NCI-H1417 (cell line): ENCODE results near the gene PLEKHO2.

ENCODE experiments used
- DNase-seq, 3 experiments: peaks; one replicate each; lab custom pipeline; 2025; lab: John Stamatoyannopoulos, UW

The PLEKHO2 gene

GRCh38 chr15:64892847-64893403 is 51.2 kb downstream of the PLEKHO2 start:
- no peak for DNase-seq

- no peak for DNase-seq
These were observed 52.0 kb downstream of the PLEKHO2 start for GRCh38 chr15:64893481-64894394.

- DNase-seq: no peak
These were observed 52.8 kb downstream of the PLEKHO2 start for GRCh38 chr15:64894395-64895056.

- no peak for DNase-seq
These were observed 53.8 kb downstream of the PLEKHO2 start for GRCh38 chr15:64895285-64896065.

GRCh38 chr15:64896371-64897069 is 54.8 kb downstream of the PLEKHO2 start:
- no peak for DNase-seq

- DNase-seq: no peak
These were observed 55.8 kb downstream of the PLEKHO2 start for GRCh38 chr15:64897345-64897985.

- no peak for DNase-seq
These were observed 56.7 kb downstream of the PLEKHO2 start for GRCh38 chr15:64898406-64898805.

GRCh38 chr15:64901141-64901540 is 59.4 kb downstream of the PLEKHO2 start:
- DNase-seq: no peak

- no peak for DNase-seq
These were observed 60.2 kb downstream of the PLEKHO2 start for GRCh38 chr15:64901914-64902313.

- DNase-seq: no peak
These were observed 61.1 kb downstream of the PLEKHO2 start for GRCh38 chr15:64902863-64903262.

- no peak for DNase-seq
These were observed 61.7 kb downstream of the PLEKHO2 start for GRCh38 chr15:64903326-64903950.

GRCh38 chr15:64904189-64904588 is 62.5 kb downstream of the PLEKHO2 start:
- DNase-seq: no peak

- DNase-seq: no peak
These were observed 63.6 kb downstream of the PLEKHO2 start for GRCh38 chr15:64905119-64905831.

GRCh38 chr15:64905941-64906340 is 64.2 kb downstream of the PLEKHO2 start:
- DNase-seq: no peak

- DNase-seq: no peak
These were observed 64.7 kb downstream of the PLEKHO2 start for GRCh38 chr15:64906402-64906801.

- no peak for DNase-seq
These were observed 66.3 kb downstream of the PLEKHO2 start for GRCh38 chr15:64907991-64908390.

GRCh38 chr15:64909546-64909945 is 67.8 kb downstream of the PLEKHO2 start:
- no peak for DNase-seq

- peak; percentile 29 to 88 (median 87) for DNase-seq
These were observed 69.8 kb downstream of the PLEKHO2 start, which contains the start of gene ANKDD1A for GRCh38 chr15:64911311-64912186. Gene ANKDD1A, plus strand, starts transcription at chr15:64911902. Its CDS starts 29 bp downstream, at chr15:64911931.
